H9 (cell line): ENCODE data around the gene AMPD2. TPM values are rescaled to one million over a fixed set of nuclear protein-coding genes. Genes with fewer than 3 reads are reported as not detected.

Experiments
- DNase-seq: peaks from one replicate; pipeline ENCODE4 v3.0.0-alpha.2; 2017
- H2AFZ ChIP-seq: one replicate; pipeline ENCODE4 v1.6.1; 2013; ENCODE audit warnings: mild to moderate bottlenecking, low read length, control low read depth, moderate library complexity
- H2AK5ac ChIP-seq: 2 replicates; pipeline ENCODE4 v1.6.1; 2013; ENCODE audit warnings: low read length, control low read depth, mixed read lengths; ENCODE audit not compliant: insufficient read length
- H2BK120ac ChIP-seq: one replicate; pipeline ENCODE4 v1.6.1; 2013; ENCODE audit warnings: low read depth, mild to moderate bottlenecking, low read length, control low read depth, inconsistent platforms; ENCODE audit not compliant: poor library complexity, severe bottlenecking
- H2BK12ac ChIP-seq: 2 replicates; pipeline ENCODE4 v1.6.1; 2013; ENCODE audit warnings: low read length, control low read depth, mixed read lengths, low read depth; ENCODE audit not compliant: insufficient read length
- H2BK15ac ChIP-seq: 2 replicates; pipeline ENCODE4 v1.6.1; 2013; ENCODE audit warnings: low read depth, low read length, control low read depth
- H2BK20ac ChIP-seq: one replicate; pipeline ENCODE4 v1.6.1; 2013; ENCODE audit warnings: low read depth, mild to moderate bottlenecking, low read length, control low read depth, inconsistent platforms; ENCODE audit not compliant: poor library complexity, severe bottlenecking
- H2BK5ac ChIP-seq: 2 replicates; pipeline ENCODE4 v1.6.1; 2013; ENCODE audit warnings: low read length, control low read depth, mixed read lengths; ENCODE audit not compliant: insufficient read length
- H3K14ac ChIP-seq: 2 replicates; pipeline ENCODE4 v1.6.1; 2013; ENCODE audit warnings: low read length, control low read depth; ENCODE audit not compliant: insufficient read depth
- H3K18ac ChIP-seq: 2 replicates; pipeline ENCODE4 v1.6.1; 2013; ENCODE audit warnings: low read depth, mild to moderate bottlenecking, mixed read lengths, low read length, control low read depth; ENCODE audit not compliant: insufficient read length
- H3K23ac ChIP-seq: 2 replicates; pipeline ENCODE4 v1.6.1; 2013; ENCODE audit warnings: low read length, control low read depth, mixed read lengths, low read depth; ENCODE audit not compliant: insufficient read length
- H3K23me2 ChIP-seq: 2 replicates; pipeline ENCODE4 v1.6.1; 2013; ENCODE audit warnings: low read depth, mild to moderate bottlenecking, mixed read lengths, low read length, control low read depth; ENCODE audit not compliant: insufficient read length, poor library complexity, severe bottlenecking
- H3K27ac ChIP-seq: 2 replicates; pipeline ENCODE4 v1.5.1; 2013; ENCODE audit warnings: low read length, control low read depth, mixed read lengths, low read depth; ENCODE audit not compliant: insufficient read length
- H3K27me3 ChIP-seq: 2 replicates; pipeline ENCODE4 v1.6.1; 2013; ENCODE audit warnings: low read length, control low read depth, inconsistent platforms; ENCODE audit not compliant: insufficient read depth
- H3K4ac ChIP-seq: 2 replicates; pipeline ENCODE4 v1.6.1; 2013; ENCODE audit warnings: low read depth, mild to moderate bottlenecking, control low read depth, inconsistent platforms, low read length, moderate library complexity
- H3K4me1 ChIP-seq: 2 replicates; pipeline ENCODE4 v1.6.1; 2013; ENCODE audit warnings: low read length, control low read depth, inconsistent platforms; ENCODE audit not compliant: insufficient read depth
- H3K4me2 ChIP-seq: 2 replicates; pipeline ENCODE4 v1.6.1; 2013; ENCODE audit warnings: low read length, control low read depth, mixed read lengths; ENCODE audit not compliant: insufficient read length, insufficient read depth
- H3K56ac ChIP-seq: 2 replicates; pipeline ENCODE4 v1.6.1; 2013; ENCODE audit warnings: low read depth, mild to moderate bottlenecking, mixed read lengths, low read length, control low read depth; ENCODE audit not compliant: insufficient read length
- H3K79me1 ChIP-seq: 2 replicates; pipeline ENCODE4 v1.6.1; 2013; ENCODE audit warnings: low read depth, mild to moderate bottlenecking, moderate library complexity, low read length, control low read depth, inconsistent platforms; ENCODE audit not compliant: insufficient read depth, poor library complexity, severe bottlenecking
- H3K79me2 ChIP-seq: 2 replicates; pipeline ENCODE4 v1.6.1; 2013; ENCODE audit warnings: low read length, control low read depth, inconsistent platforms; ENCODE audit not compliant: insufficient read depth
- H3K9ac ChIP-seq: 2 replicates; pipeline ENCODE4 v1.6.1; 2013; ENCODE audit warnings: low read length, control low read depth, mixed read lengths; ENCODE audit not compliant: insufficient read length; ENCODE audit errors: extremely low read depth
- H3K9me3 ChIP-seq: one replicate; pipeline ENCODE4 v1.6.1; 2013; ENCODE audit warnings: low read depth, low read length, inconsistent platforms; ENCODE audit not compliant: control insufficient read depth
- H3T11ph ChIP-seq: one replicate; pipeline ENCODE4 v1.6.1; 2013; ENCODE audit warnings: mild to moderate bottlenecking, low read length, control low read depth, inconsistent platforms
- H4K20me1 ChIP-seq: one replicate; pipeline ENCODE4 v1.6.1; 2013; ENCODE audit not compliant: control insufficient read depth, insufficient read length, insufficient read depth
- H4K5ac ChIP-seq: 2 replicates; pipeline ENCODE4 v1.6.1; 2013; ENCODE audit warnings: low read depth, mild to moderate bottlenecking, mixed read lengths, low read length, control low read depth; ENCODE audit not compliant: insufficient read length
- H4K8ac ChIP-seq: replicated peaks from 2 replicates; pipeline ENCODE4 v1.6.1; 2013; ENCODE audit warnings: low read length, control low read depth, mixed read lengths, low read depth; ENCODE audit not compliant: insufficient read length
- H4K91ac ChIP-seq: 2 replicates; pipeline ENCODE4 v1.6.1; 2013; ENCODE audit warnings: low read depth, mild to moderate bottlenecking, moderate library complexity, mixed read lengths, low read length, control low read depth; ENCODE audit not compliant: insufficient read length
- H3K27ac Mint-ChIP-seq, 3 experiments: 2 replicates in 2 of 3; 3 replicates in 1 of 3; pipeline ENCODE4 v1.8.0; 2020 to 2021; ENCODE audit warnings: mixed read lengths in 3 of 3, mild to moderate bottlenecking in 1 of 3, moderate library complexity in 1 of 3
- H3K27me3 Mint-ChIP-seq: 2 replicates; pipeline ENCODE4 v1.8.0; 2021; ENCODE audit warnings: low read depth, mild to moderate bottlenecking, moderate library complexity, mixed read lengths
- H3K36me3 Mint-ChIP-seq, 3 experiments: 2 replicates in 2 of 3; 3 replicates in 1 of 3; pipeline ENCODE4 v1.8.0; 2020 to 2021; ENCODE audit warnings: low read depth in 3 of 3, mixed read lengths in 3 of 3; ENCODE audit not compliant: insufficient read depth in 1 of 3
- H3K4me1 Mint-ChIP-seq, 2 experiments: 2 replicates each; pipeline ENCODE4 v1.8.0; 2020; ENCODE audit warnings: mixed read lengths in 2 of 2
- H3K4me3 Mint-ChIP-seq, 2 experiments: 2 replicates in 1 of 2; 3 replicates in 1 of 2; pipeline ENCODE4 v1.8.0; 2020 to 2021; ENCODE audit warnings: mild to moderate bottlenecking in 2 of 2, mixed read lengths in 2 of 2, moderate library complexity in 1 of 2
- H3K9me3 Mint-ChIP-seq, 2 experiments: 2 replicates in 1 of 2; 3 replicates in 1 of 2; pipeline ENCODE4 v1.8.0; 2020; ENCODE audit warnings: mild to moderate bottlenecking in 2 of 2, mixed read lengths in 2 of 2, moderate library complexity in 1 of 2
- CTCF ChIP-seq: fragments of 200-600 bp; sonication (generic); conservative IDR thresholded peaks from 3 replicates; pipeline ENCODE4 v1.8.0; 2021; ENCODE audit warnings: antibody characterized with exemption, mild to moderate bottlenecking
- WGBS: extraction: QIAGEN DNeasy Blood & Tissue Kit; methylation state at CpG from one replicate; pipeline ENCODE4 v1.1.7; 2013; ENCODE audit warnings: missing lambda C conversion rate, low lambda C conversion rate, mixed read lengths; ENCODE audit not compliant: insufficient read length; ENCODE audit errors: extremely low coverage; 5-methylcytosine and 5-hydroxymethylcytosine counted together
- total RNA-seq: library from RNA; stranded (reverse); gene quantifications from 2 replicates; pipeline ENCODE4 v1.2.1, GENCODE V29; 2021

The AMPD2 gene
- total RNA-seq, 1 experiment from 2014 or later, result 65.1 TPM

GRCh38 chr1:109625176-109625575 is 5.5 kb downstream of the AMPD2 start:
- H3K56ac ChIP-seq, result no peak overlapping the region
- Mint-ChIP-seq H3K9me3 (no peaks in the 10 kb centered on the region), H3K4me3 (no peak overlapping the region), H3K27ac (peak overlapping the region; percentile 40 to 87 (median 76); a peak in 2 of 7 replicates), H3K4me1 (peaks cover 13 to 35% of the 10 kb centered on the region in 2 experiments), H3K27me3 (no peaks in the 10 kb centered on the region; the same call in 1 of the 2 replicates), H3K36me3 (peaks cover 22 to 40% (median 34%) of the 10 kb centered on the region in 3 experiments; a peak in 6 of 7 replicates)
- H3K18ac ChIP-seq, result no peak overlapping the region
- H4K20me1 ChIP-seq, result peaks cover 2% of the 10 kb centered on the region
- H3K14ac ChIP-seq, result no peak overlapping the region
- no peaks in the 10 kb centered on the region for H3K27me3 ChIP-seq
- no peak overlapping the region for H2BK120ac ChIP-seq
- H3K9me3 ChIP-seq, result no peaks in the 10 kb centered on the region
- H3K27ac ChIP-seq, result no peak overlapping the region
- no peak for DNase-seq
- TF ChIP-seq CTCF, result no peak
- H3K4ac ChIP-seq, result no peak overlapping the region
- H3K9ac ChIP-seq, result no peak overlapping the region
- no peak overlapping the region for H2BK12ac ChIP-seq
- no peaks in the 10 kb centered on the region for H3K4me1 ChIP-seq
- H2AK5ac ChIP-seq, result no peak overlapping the region
- peaks cover 8% of the 10 kb centered on the region for H3K23me2 ChIP-seq
- no peak overlapping the region for H3T11ph ChIP-seq
- H4K91ac ChIP-seq, result no peak overlapping the region
- H2AFZ ChIP-seq, result no peak overlapping the region
- no peaks in the 10 kb centered on the region for H3K79me1 ChIP-seq
- no peak overlapping the region for H3K23ac ChIP-seq
- H4K8ac ChIP-seq, result no peak overlapping the region
- no CpG with 5 or more reads among the region's 16 CpGs for WGBS
- H2BK20ac ChIP-seq, result no peak overlapping the region
- no peak overlapping the region for H2BK5ac ChIP-seq
- no peak overlapping the region for H3K4me2 ChIP-seq
- no peak overlapping the region for H4K5ac ChIP-seq
- no peak overlapping the region for H2BK15ac ChIP-seq
- H3K79me2 ChIP-seq, result peaks cover 6% of the 10 kb centered on the region; the same call in 1 of the 2 replicates
